H1 (cell line): ENCODE data around the gene RRAS2.

ENCODE experiments used
- PHF8 ChIP-seq: fragments of 200-600 bp; sonication (generic); conservative IDR thresholded peaks from 2 replicates; pipeline ENCODE4 v1.7.1; 2012; ENCODE audit warnings: low read depth, mild to moderate bottlenecking, inconsistent platforms, low read length, moderate library complexity
- TF ChIP-seq, protein P1 (sequence below): IDR thresholded peaks from 2 replicates; pipeline ENCODE4 v1.6.1; 2011; ENCODE audit warnings: low read depth, mild to moderate bottlenecking, low read length; ENCODE audit not compliant: insufficient read depth
- TF ChIP-seq, protein P2 (sequence below), 3 experiments: IDR thresholded peaks; 1 replicate in 2 of 3; 2 replicates in 1 of 3; pipeline versions ENCODE4 v1.5.1 to v1.6.1; 2011; ENCODE audit warnings: low read length in 3 of 3, mild to moderate bottlenecking in 3 of 3, inconsistent platforms in 2 of 3, low read depth in 1 of 3, moderate library complexity in 1 of 3; ENCODE audit not compliant: insufficient read depth in 1 of 3; ENCODE audit errors: control extremely low read depth in 1 of 3
- TF ChIP-seq, protein P3 (sequence below): IDR thresholded peaks from 2 replicates; pipeline ENCODE4 v1.6.1; 2011; ENCODE audit warnings: low read length, improper control_type of control experiment

DNA sequence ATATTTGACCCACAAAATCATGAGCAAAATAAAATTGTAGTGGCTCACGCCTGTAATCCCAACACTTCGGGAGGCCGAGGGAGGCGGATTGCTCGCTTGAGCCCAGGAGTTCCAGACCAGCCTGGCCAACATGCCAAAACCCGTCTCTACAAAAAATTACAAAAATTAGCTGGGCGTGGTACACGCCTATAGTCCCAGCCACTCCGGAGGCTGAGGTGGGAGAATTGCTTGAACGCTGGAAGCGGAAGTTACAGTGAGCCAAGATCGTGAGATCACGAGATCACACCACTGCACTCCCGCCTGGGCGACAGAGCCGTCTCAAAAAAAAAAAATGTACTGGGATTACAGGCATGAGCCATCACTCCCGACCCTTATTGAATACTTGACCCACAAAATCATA lies 2.0 kb upstream of the RRAS2 start:
- TF ChIP-seq, protein P1, sequence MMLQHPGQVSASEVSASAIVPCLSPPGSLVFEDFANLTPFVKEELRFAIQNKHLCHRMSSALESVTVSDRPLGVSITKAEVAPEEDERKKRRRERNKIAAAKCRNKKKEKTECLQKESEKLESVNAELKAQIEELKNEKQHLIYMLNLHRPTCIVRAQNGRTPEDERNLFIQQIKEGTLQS, result no peak
- no peak for TF ChIP-seq PHF8
- TF ChIP-seq, protein P2, sequence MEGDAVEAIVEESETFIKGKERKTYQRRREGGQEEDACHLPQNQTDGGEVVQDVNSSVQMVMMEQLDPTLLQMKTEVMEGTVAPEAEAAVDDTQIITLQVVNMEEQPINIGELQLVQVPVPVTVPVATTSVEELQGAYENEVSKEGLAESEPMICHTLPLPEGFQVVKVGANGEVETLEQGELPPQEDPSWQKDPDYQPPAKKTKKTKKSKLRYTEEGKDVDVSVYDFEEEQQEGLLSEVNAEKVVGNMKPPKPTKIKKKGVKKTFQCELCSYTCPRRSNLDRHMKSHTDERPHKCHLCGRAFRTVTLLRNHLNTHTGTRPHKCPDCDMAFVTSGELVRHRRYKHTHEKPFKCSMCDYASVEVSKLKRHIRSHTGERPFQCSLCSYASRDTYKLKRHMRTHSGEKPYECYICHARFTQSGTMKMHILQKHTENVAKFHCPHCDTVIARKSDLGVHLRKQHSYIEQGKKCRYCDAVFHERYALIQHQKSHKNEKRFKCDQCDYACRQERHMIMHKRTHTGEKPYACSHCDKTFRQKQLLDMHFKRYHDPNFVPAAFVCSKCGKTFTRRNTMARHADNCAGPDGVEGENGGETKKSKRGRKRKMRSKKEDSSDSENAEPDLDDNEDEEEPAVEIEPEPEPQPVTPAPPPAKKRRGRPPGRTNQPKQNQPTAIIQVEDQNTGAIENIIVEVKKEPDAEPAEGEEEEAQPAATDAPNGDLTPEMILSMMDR (IDR thresholded peaks at IDR 0.05; ENCODE audit: control extremely low read depth in 1 of 3, insufficient read depth in 1 of 3, low read depth in 1 of 3, low read length in 3 of 3), result no peak
- TF ChIP-seq, protein P3, sequence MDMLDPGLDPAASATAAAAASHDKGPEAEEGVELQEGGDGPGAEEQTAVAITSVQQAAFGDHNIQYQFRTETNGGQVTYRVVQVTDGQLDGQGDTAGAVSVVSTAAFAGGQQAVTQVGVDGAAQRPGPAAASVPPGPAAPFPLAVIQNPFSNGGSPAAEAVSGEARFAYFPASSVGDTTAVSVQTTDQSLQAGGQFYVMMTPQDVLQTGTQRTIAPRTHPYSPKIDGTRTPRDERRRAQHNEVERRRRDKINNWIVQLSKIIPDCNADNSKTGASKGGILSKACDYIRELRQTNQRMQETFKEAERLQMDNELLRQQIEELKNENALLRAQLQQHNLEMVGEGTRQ, result no peak
